ENCODE measurements around the gene COX5A.

Gene COX5A

GRCh38 chr15:74937590-74938371 lies at the start of gene COX5A:
COX5A (minus strand) TSS chr15:74938073; CDS start chr15:74938014, 59 bp downstream.
- peak; percentile 94 for DNase-seq (ENCODE audit: low spot score)

DNA sequence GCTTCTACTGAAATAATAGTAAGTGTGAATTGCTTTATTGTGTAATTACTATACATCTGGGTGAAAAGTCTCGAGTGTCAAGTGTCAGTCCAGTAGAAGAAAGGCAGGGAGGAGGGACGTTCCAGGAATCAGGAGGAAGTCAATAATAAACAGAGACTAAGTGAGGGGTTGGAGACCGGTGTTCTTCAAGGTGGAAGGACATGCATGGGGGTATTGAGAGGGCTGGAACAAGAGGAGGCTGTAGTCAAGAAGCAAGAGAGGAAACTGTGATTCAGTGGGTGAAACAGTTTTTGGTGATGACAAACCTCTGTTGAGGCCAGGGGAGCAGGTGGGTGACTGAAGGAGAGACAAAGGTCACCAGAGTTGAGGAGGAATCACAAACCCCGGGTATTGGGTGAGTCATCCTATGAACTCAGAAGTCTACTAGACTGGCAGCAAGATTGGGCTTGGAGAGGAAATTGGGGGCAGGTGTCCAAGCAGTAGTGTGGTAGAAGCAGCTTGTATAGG lies 45.9 kb upstream of the COX5A start:
- no peak for DNase-seq (ENCODE audit: low spot score)

DNA sequence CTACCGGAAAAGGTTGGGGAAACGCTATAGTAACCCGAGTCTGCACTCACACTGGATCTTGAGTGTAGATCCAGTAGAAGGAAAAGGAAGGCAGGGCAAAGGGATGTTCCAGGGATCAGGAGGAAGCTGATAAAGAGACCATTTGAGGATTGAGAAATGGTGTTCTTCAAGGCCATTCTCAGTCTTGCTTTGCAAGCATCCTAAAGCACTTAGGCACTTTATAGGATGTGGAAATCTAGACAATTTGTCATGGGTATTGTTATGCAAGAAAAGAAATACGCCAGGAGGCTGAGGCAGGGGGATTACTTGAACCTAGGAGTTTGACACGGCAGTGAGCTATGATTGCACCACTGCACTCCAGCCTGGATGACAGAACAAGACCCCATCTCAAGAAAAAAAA lies 44.3 kb upstream of the COX5A start:
- no peak for DNase-seq (ENCODE audit: low spot score)

DNA sequence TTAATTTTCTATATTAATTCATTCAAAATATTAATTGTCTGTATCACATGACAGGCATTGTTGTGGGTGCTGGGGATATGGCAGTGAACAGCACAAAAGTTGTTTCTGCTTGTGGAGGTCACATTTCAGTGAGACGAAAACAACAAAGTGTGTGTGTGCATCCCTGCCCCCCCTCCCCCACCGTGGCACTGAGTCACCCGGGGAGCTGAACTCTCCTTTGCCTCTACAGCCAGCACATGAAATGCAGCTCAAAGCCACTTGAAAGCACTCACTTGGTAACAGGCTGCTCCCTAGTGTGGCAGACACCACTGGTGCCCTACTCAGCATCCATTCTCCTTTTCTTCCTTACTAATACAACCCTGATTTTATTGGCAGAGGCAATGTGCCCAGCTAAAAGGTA lies 40.6 kb upstream of the COX5A start:
- no peak for DNase-seq (ENCODE audit: low spot score)

- DNase-seq (ENCODE audit: low spot score): no peak
These were observed 40.2 kb upstream of the COX5A start for GRCh38 chr15:74978077-74978476.

GRCh38 chr15:74977599-74977998 lies 39.7 kb upstream of the COX5A start:
- DNase-seq (ENCODE audit: low spot score): no peak

- no peak for DNase-seq (ENCODE audit: low spot score)
These were observed 38.3 kb upstream of the COX5A start for GRCh38 chr15:74976159-74976558.

- no peak for DNase-seq (ENCODE audit: low spot score)
These were observed 29.8 kb upstream of the COX5A start for GRCh38 chr15:74967670-74968069.

GRCh38 chr15:74964794-74965193 lies 26.9 kb upstream of the COX5A start:
- DNase-seq (ENCODE audit: low spot score): no peak

DNA sequence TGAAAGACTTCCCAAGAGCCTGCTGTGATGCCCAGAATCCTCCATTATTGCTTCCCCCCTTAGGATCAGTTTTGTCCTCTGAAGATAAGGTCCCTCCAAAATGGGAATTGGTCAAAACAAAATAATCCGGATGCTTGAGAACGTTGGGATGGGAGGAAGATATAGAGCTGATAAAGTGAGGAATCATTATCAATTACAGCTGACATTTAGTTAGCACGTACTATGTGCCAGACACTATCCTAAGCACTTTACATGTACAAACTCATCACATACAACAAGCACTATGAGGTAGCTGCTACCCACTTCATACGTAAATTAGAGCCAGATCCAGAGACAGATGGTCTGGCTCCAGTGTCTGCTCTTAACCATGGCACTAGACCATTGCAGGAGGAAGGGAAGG lies 25.3 kb upstream of the COX5A start:
- no peak for DNase-seq (ENCODE audit: low spot score)

DNA sequence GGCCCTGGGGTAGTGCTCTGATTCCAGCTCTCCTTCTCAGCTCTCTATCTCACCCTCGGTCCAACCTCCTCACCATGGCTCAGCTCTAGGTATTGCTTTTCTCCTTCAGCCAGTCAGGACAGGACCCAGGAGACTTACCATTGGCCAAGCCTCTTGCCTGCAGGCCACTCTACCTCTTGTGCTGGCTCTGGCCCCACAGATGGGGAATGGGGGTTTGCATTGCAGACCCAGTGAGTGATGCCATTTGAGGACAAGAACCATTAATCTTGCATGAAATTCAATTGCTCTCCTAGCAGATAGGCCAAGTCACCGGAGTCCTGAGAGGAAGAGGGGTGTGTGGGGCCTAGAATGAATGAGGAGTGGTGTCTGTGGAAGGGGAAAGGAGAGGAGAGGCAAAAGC lies 24.8 kb upstream of the COX5A start:
- no peak for DNase-seq (ENCODE audit: low spot score)

DNA sequence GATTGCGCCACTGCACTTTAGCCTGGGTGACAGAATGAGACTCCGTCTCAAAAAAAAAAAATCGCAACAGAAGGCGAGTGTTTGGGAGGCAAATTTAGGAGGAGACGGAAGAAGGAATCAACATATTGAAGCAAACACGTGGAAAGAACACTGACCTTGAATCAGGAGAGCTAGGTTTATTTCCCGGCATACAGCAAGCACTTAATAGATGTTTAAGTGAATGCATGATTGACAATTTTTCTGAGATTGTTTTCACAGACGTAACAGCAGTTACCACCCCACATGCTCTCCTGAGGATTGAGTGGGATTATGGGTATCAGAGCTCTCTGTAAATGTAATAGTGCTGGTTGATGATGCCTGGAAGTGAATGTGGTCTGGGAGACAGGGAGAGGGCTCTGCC lies 24.3 kb upstream of the COX5A start:
- no peak for DNase-seq (ENCODE audit: low spot score)

- no peak for DNase-seq (ENCODE audit: low spot score)
These were observed 23.7 kb upstream of the COX5A start for GRCh38 chr15:74961616-74962015.

DNA sequence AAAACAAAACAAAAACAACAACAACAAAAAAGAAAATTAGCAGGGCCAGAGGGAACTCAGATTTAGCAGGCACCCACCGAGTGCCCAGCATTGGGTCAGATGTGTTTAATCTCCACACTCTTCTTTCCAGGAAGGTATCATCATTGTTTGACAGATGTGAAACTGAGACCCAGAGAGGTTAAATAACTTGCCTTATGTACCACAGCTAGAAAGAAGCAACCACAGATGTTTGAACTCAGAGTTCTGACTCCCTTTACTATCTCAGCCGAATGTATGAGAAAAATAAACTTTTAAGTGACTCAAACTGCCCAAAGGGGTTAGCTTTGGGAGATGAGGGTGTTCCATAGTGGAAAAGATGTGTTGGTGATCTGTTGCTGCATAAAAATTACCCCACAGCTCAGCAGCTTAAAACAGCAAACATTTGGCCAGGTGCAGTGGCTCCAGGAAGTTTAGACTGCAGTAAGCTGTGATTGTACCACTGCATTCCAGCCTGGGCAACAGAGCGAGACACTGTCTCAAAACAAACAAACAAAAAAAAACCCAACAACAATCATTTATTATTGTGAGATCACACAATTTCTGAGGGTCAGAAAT lies 23.2 kb upstream of the COX5A start:
- no peak for DNase-seq (ENCODE audit: low spot score)

DNA sequence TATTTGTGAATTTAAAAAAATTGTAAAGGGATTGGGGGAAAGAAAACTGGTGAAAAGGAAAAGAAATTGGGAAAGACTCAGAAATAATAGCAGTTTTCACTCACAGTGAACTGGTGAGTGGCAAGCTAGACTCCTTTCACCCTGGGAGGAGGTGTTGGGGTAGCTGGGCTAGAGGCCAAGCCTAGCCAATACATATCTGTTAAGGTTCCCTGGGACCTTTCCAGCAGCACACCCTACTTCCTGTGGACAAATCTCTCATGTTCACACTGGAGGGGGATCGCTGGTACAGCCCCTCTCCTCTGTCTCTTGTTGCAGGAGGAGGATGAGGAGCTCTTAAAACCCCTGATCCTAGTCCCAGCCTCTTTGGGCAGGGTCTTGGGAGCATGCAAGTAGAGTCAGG lies 22.4 kb upstream of the COX5A start:
- no peak for DNase-seq (ENCODE audit: low spot score)

DNA sequence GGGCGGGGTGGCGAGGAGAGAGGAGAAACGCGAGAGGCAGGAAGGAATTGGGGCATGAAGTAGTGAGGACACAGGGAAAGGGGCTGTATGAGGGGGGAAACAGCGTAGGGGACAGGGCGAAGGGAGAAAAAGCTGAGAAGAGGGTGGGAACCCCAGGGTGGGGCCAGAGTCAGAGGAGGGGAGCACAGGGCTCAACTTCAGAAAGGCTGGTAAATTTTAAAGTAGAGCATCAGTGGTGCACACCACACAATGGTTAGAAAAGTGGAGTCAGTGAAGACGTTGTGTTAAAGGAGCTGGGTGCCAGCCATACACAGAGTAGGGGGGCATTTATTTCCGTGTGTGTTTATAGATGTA lies 21.7 kb upstream of the COX5A start:
- DNase-seq (ENCODE audit: low spot score): no peak

DNA sequence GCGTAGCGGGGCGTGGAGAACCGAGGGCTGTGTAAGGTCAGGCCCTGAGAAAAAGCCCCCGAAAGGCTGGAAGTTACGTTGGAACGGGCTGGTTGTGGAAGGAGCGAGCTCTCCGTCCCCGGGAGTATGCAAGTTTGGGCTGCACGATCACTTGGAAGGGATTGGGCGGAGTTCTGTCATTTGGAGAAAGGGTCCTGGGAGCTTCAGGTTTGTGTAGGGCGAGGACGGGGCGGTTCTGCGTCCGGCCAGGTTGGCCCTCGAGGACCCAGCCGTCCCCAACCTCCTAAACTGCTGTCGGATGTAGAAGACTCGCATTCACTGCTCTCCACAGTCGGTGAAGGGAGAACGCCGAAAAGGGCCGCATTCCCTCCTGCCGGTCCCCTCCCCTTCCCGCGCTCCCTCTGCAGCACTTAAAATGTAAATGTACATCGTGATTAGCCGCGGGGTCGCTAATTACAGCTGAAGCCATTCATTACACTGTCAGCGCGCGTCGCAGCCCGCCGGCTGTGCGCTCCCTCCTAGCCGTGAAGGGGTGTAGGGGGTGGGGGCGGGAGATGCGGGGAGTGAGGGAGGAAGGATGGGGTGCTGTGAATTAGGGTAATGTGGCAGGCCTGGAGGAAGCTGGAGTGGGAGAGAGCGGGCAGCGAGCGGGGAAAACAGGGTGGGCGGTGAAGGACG lies 21.2 kb upstream of the COX5A start:
- peak; percentile 58 for DNase-seq (ENCODE audit: low spot score)

- peak; percentile 75 for DNase-seq (ENCODE audit: low spot score)
These were observed 20.5 kb upstream of the COX5A start for GRCh38 chr15:74958320-74958907.

DNA sequence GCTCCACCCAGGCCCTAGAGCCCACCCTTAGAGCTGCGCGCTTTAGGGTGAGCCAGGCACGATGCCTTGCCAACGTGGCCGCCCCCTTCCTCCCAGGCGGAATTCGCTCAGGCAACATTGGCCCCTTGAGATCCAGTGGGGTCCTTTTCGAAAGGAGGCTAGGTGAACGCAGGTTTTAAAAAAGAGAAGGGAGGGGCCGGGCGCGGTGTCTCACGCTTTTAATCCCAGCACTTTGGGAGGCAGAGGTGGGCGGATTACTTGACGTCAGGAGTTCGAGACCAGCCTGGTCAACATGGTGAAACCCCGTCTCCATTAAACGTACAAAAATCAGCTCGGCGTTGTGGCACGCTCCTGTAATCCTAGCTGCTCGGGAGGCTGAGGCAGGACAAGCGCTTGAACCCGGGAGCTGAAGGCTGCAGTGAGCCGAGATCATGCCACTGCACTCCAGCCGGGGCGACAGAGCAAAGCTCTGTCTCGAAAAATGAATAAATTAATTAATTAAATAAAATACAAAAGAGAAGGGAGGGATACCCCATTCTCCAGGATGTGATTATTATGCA lies 19.7 kb upstream of the COX5A start:
- no peak for DNase-seq (ENCODE audit: low spot score)

DNA sequence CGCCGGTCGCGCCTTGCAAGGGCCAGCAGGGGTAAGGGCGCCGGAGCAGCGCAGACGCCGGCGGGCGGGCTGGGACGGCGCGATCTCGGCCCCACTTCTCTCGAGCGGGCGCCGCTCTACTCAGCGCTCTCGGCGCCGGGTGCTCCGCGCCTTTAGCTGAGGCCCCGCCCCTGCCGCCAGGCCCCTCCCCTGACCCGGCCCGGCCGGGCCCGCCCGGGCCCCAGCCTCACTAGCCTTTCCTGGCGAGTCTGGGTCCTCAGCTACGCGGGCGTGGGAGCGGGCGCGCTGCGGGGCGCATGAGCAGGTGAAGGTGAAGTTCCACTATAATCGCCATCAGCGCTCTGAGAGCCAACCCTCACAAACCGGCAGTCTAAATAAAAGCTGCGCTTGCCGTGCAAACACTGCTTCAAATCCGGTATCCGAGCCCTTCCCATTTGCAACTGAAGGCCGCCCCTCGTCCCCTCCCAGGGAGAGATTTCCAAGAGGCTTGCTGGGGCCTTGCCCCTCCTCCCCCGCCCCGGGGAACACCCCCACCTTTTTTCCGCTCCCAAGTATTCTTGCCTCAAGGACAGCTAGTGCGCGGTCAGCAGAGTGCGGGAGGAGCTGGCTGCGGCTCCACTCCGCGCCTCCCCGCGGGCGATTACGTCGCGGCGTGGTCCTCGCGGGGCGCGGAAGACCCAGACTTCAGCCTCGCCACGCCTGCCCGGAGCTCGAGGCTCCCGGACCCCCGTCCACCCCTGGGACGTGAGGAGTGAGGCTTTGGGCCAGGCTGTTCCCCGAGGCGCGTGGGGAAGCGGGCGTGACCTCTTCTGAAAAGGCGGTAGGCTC lies 19.0 kb upstream of the COX5A start, which contains the start of gene RPP25:
RPP25 (minus strand) TSS at position 125 of the 828 bp plus-strand sequence. CDS start 189 bp downstream, outside the sequence.
- DNase-seq (ENCODE audit: low spot score): peak; percentile 88
